WTC11 (cell line): ENCODE measurements around the gene TTLL11. TPM values are rescaled to one million over a fixed set of nuclear protein-coding genes. Genes with fewer than 3 reads are reported as not detected.

Experiments used
- ATAC-seq: fragments of 200-7000 bp; cut with Tn5 transposase; 2 replicates; pipeline ENCODE4 v1.10.0; 2021; ENCODE audit warnings: mild to moderate bottlenecking, moderate library complexity
- CTCF ChIA-PET: fragments of 300-600 bp; sonication (Branson Sonifier 250); formaldehyde crosslinking; loops from one replicate; lab custom pipeline; 2021; ENCODE audit warnings: antibody characterized with exemption; lab: Charles Lee
- POLR2A ChIA-PET: fragments of 350-600 bp; sonication (Branson Sonifier 250); formaldehyde crosslinking; loops from one replicate; lab custom pipeline; 2021; ENCODE audit warnings: antibody characterized with exemption; lab: Charles Lee
- DNase-seq: peaks from one replicate; pipeline ENCODE4 v3.0.0; 2021; ENCODE audit warnings: low spot score
- H3K27ac Mint-ChIP-seq: 2 replicates; pipeline ENCODE4 v1.8.0; 2021; ENCODE audit warnings: mixed read lengths
- H3K27me3 Mint-ChIP-seq: 2 replicates; pipeline ENCODE4 v1.8.0; 2021; ENCODE audit warnings: low read depth, mild to moderate bottlenecking, moderate library complexity, mixed read lengths
- H3K36me3 Mint-ChIP-seq: 2 replicates; pipeline ENCODE4 v1.8.0; 2021; ENCODE audit warnings: mixed read lengths
- H3K4me1 Mint-ChIP-seq: 2 replicates; pipeline ENCODE4 v1.8.0; 2022; ENCODE audit warnings: mixed read lengths
- H3K4me3 Mint-ChIP-seq: 2 replicates; pipeline ENCODE4 v1.8.0; 2021; ENCODE audit warnings: mild to moderate bottlenecking, moderate library complexity, mixed read lengths
- H3K9me3 Mint-ChIP-seq: 2 replicates; pipeline ENCODE4 v1.8.0; 2021; ENCODE audit warnings: mixed read lengths
- ATF1 ChIP-seq: sonication (generic); formaldehyde crosslinking; IDR thresholded peaks from 2 replicates; pipeline ENCODE4 v1.8.1; 2023; ENCODE audit warnings: mild to moderate bottlenecking, moderate library complexity, missing genetic modification reagents
- ETV6 ChIP-seq: sonication (generic); formaldehyde crosslinking; IDR thresholded peaks from 2 replicates; pipeline ENCODE4 v1.8.1; 2022; ENCODE audit warnings: mild to moderate bottlenecking, missing genetic modification reagents
- FOXJ3 ChIP-seq: sonication (generic); formaldehyde crosslinking; IDR thresholded peaks from 2 replicates; pipeline ENCODE4 v1.9.0; 2021; ENCODE audit warnings: missing genetic modification reagents, mild to moderate bottlenecking, borderline replicate concordance
- FOXP1 ChIP-seq: sonication (generic); formaldehyde crosslinking; IDR thresholded peaks from 2 replicates; pipeline ENCODE4 v1.8.0; 2022; ENCODE audit warnings: missing genetic modification reagents, mild to moderate bottlenecking, moderate library complexity, borderline replicate concordance
- HMGA2 ChIP-seq: fragments of 250-450 bp; sonication (Bioruptor Pico); IDR thresholded peaks from 2 replicates; pipeline ENCODE4 v1.4.0; 2021; ENCODE audit warnings: mild to moderate bottlenecking, moderate library complexity
- NFATC4 ChIP-seq: fragments of 250-450 bp; sonication (Bioruptor Pico); IDR thresholded peaks from 2 replicates; pipeline ENCODE4 v1.9.0; 2021; ENCODE audit warnings: mild to moderate bottlenecking
- NR2C2 ChIP-seq: sonication (generic); formaldehyde crosslinking; IDR thresholded peaks from 2 replicates; pipeline ENCODE4 v1.8.0; 2022; ENCODE audit warnings: mild to moderate bottlenecking, missing genetic modification reagents
- PRRX2 ChIP-seq: fragments of 250-450 bp; sonication (Bioruptor Pico); IDR thresholded peaks from 2 replicates; pipeline ENCODE4 v1.8.0; 2021; ENCODE audit warnings: mild to moderate bottlenecking
- SMAD3 ChIP-seq: sonication (generic); formaldehyde crosslinking; IDR thresholded peaks from 2 replicates; pipeline ENCODE4 v1.8.0; 2022; ENCODE audit warnings: missing genetic modification reagents, mild to moderate bottlenecking, borderline replicate concordance
- SMAD4 ChIP-seq: sonication (generic); formaldehyde crosslinking; IDR thresholded peaks from 2 replicates; pipeline ENCODE4 v1.8.0; 2022; ENCODE audit warnings: mild to moderate bottlenecking, missing genetic modification reagents
- TCF7 ChIP-seq: sonication (generic); formaldehyde crosslinking; IDR thresholded peaks from 2 replicates; pipeline ENCODE4 v1.8.0; 2022; ENCODE audit warnings: mild to moderate bottlenecking, low read depth, missing genetic modification reagents, moderate library complexity
- TEAD1 ChIP-seq: sonication (generic); formaldehyde crosslinking; IDR thresholded peaks from 2 replicates; pipeline ENCODE4 v1.8.0; 2022; ENCODE audit warnings: mild to moderate bottlenecking, missing genetic modification reagents
- TP53 ChIP-seq: sonication (generic); formaldehyde crosslinking; IDR thresholded peaks from 2 replicates; pipeline ENCODE4 v1.8.1; 2023; ENCODE audit warnings: mild to moderate bottlenecking, missing genetic modification reagents
- ZNF219 ChIP-seq: sonication (generic); formaldehyde crosslinking; IDR thresholded peaks from 2 replicates; pipeline ENCODE4 v1.8.0; 2023; ENCODE audit warnings: missing genetic modification reagents, mild to moderate bottlenecking, borderline replicate concordance
- ZNF671 ChIP-seq: fragments of 250-450 bp; sonication (Bioruptor Pico); IDR thresholded peaks from 2 replicates; pipeline ENCODE4 v1.8.0; 2021; ENCODE audit warnings: mild to moderate bottlenecking
- total RNA-seq: library from RNA; stranded (reverse); gene quantifications from 3 replicates; pipeline ENCODE4 v1.2.3, GENCODE V29; 2021
- TF ChIP-seq, protein P1 (sequence below): sonication (generic); formaldehyde crosslinking; IDR thresholded peaks from 2 replicates; pipeline ENCODE4 v1.8.0; 2023; ENCODE audit warnings: missing genetic modification reagents
- TF ChIP-seq, protein P2 (sequence below): sonication (generic); formaldehyde crosslinking; conservative IDR thresholded peaks from 2 replicates; pipeline ENCODE4 v1.8.1; 2022; ENCODE audit warnings: mild to moderate bottlenecking, missing genetic modification reagents
- TF ChIP-seq, protein P3 (sequence below): fragments of 250-450 bp; sonication (Bioruptor Pico); IDR thresholded peaks from 2 replicates; pipeline ENCODE4 v1.8.0; 2021; ENCODE audit warnings: mild to moderate bottlenecking
- TF ChIP-seq, protein P4 (sequence below): sonication (generic); formaldehyde crosslinking; IDR thresholded peaks from 2 replicates; pipeline ENCODE4 v1.8.1; 2022; ENCODE audit warnings: mild to moderate bottlenecking, missing genetic modification reagents, moderate library complexity, borderline replicate concordance
- TF ChIP-seq, protein P5 (sequence below): sonication (generic); formaldehyde crosslinking; IDR thresholded peaks from 2 replicates; pipeline ENCODE4 v1.8.1; 2022; ENCODE audit warnings: mild to moderate bottlenecking, moderate library complexity, missing genetic modification reagents
- TF ChIP-seq, protein P6 (sequence below): fragments of 250-450 bp; sonication (Bioruptor Pico); IDR thresholded peaks from 2 replicates; pipeline ENCODE4 v1.9.0; 2021; ENCODE audit warnings: moderate library complexity, mild to moderate bottlenecking, inconsistent platforms, borderline replicate concordance
- TF ChIP-seq, protein P7 (sequence below): sonication (generic); formaldehyde crosslinking; IDR thresholded peaks from 2 replicates; pipeline ENCODE4 v1.8.1; 2023; ENCODE audit warnings: mild to moderate bottlenecking, missing genetic modification reagents, borderline replicate concordance
- TF ChIP-seq, protein P8 (sequence below): fragments of 250-450 bp; sonication (Bioruptor Pico); conservative IDR thresholded peaks from 2 replicates; pipeline ENCODE4 v1.9.0; 2021; ENCODE audit warnings: mild to moderate bottlenecking

The TTLL11 gene
- total RNA-seq, 1 experiment from 2014 or later: 1.1 TPM

DNA sequence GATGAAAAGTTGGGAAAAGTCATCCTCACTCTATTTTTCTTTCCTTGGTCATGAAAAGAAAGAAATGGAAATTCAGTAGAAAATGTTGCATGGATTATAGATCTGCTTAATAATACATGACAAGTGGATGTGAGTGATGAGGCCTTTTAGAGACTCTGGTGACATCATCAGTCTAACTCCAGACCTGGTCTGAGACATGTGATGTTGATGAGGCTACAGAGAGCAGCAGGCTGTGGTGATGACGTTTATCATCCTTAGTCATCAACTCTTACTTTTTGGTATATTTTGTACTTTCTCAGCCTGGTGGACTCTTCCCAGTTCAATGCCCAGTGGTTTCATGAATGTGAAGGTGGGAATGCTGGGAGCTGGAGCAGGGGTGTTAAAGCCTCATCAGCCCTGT lies 116.4 kb downstream of the TTLL11 start:
- POLR2A ChIA-PET: no interaction called here

DNA sequence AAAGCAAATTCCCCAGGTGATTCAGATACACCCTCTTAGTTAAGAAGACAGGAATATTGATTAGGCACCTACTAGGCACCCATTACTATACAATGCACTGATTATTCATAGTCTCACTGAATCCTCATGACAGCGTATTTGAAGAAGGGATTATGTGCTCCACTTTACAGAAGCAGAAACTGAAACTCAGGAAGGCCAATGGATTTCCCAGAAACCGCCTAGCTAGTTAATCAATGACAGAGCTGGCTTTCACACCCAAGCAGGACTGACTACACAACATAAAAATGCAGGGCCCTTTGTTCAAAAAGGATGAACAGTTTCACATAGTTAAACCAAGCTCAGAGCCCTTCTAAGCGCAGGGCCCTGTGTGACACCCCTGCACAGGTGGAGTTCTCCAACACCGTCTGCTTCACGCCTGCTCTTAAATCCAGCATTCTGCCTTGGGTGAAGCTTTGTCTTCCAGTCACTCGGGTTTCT lies 117.3 kb downstream of the TTLL11 start:
- Mint-ChIP-seq H3K36me3 (peaks cover 8% of the 10 kb centered on the region), H3K4me1 (peaks cover 9% of the 10 kb centered on the region), H3K27ac (no peak overlapping the region), H3K27me3 (peaks cover 88% of the 10 kb centered on the region), H3K9me3 (peaks cover 9% of the 10 kb centered on the region), H3K4me3 (no peak overlapping the region)
- peak; percentile 48 for ATAC-seq
- ChIA-PET POLR2A (no interaction called here), CTCF (interaction anchor here (0.9 to 1.1 kb wide), 2 partner anchors 45 to 289 kb away, joined by 4 to 6 read pairs; no protein-coding TSS in a partner anchor)
- TF ChIP-seq, protein P1, sequence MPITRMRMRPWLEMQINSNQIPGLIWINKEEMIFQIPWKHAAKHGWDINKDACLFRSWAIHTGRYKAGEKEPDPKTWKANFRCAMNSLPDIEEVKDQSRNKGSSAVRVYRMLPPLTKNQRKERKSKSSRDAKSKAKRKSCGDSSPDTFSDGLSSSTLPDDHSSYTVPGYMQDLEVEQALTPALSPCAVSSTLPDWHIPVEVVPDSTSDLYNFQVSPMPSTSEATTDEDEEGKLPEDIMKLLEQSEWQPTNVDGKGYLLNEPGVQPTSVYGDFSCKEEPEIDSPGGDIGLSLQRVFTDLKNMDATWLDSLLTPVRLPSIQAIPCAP (CRISPR knock-in tag): no peak
- TF ChIP-seq, protein P2, sequence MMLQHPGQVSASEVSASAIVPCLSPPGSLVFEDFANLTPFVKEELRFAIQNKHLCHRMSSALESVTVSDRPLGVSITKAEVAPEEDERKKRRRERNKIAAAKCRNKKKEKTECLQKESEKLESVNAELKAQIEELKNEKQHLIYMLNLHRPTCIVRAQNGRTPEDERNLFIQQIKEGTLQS (CRISPR knock-in tag): no peak
- TF ChIP-seq TCF7 (CRISPR knock-in tag): no peak
- TF ChIP-seq, protein P3, sequence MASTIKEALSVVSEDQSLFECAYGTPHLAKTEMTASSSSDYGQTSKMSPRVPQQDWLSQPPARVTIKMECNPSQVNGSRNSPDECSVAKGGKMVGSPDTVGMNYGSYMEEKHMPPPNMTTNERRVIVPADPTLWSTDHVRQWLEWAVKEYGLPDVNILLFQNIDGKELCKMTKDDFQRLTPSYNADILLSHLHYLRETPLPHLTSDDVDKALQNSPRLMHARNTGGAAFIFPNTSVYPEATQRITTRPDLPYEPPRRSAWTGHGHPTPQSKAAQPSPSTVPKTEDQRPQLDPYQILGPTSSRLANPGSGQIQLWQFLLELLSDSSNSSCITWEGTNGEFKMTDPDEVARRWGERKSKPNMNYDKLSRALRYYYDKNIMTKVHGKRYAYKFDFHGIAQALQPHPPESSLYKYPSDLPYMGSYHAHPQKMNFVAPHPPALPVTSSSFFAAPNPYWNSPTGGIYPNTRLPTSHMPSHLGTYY (CRISPR knock-in tag): no peak
- TF ChIP-seq, protein P4, sequence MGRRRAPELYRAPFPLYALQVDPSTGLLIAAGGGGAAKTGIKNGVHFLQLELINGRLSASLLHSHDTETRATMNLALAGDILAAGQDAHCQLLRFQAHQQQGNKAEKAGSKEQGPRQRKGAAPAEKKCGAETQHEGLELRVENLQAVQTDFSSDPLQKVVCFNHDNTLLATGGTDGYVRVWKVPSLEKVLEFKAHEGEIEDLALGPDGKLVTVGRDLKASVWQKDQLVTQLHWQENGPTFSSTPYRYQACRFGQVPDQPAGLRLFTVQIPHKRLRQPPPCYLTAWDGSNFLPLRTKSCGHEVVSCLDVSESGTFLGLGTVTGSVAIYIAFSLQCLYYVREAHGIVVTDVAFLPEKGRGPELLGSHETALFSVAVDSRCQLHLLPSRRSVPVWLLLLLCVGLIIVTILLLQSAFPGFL (CRISPR knock-in tag): no peak
- DNase-seq: no peak

More for the DNA sequence above, 116.4 kb downstream of the TTLL11 start:
- H3K4me1 Mint-ChIP-seq: peaks cover 9% of the 10 kb centered on the region
- peaks cover 94% of the 10 kb centered on the region for H3K27me3 Mint-ChIP-seq
- CTCF ChIA-PET: interaction anchor here (1.0 to 1.2 kb wide), 2 partner anchors 9 to 290 kb away, joined by 3 read pairs; no protein-coding TSS in a partner anchor
- ATAC-seq: no peak
- no peak overlapping the region for H3K27ac Mint-ChIP-seq
- H3K36me3 Mint-ChIP-seq: peaks cover 11% of the 10 kb centered on the region
- H3K9me3 Mint-ChIP-seq: peaks cover 15% of the 10 kb centered on the region
- no peak for DNase-seq
- TF ChIP-seq ZNF671 (CRISPR knock-in tag) (no peak), TEAD1 (no peak), TP53 (CRISPR knock-in tag) (no peak), FOXP1 (CRISPR knock-in tag) (no peak), NFATC4 (no peak), ATF1 (CRISPR knock-in tag) (no peak), ZNF219 (CRISPR knock-in tag) (no peak), PRRX2 (no peak), SMAD4 (no peak), ETV6 (no peak), SMAD3 (CRISPR knock-in tag) (no peak), HMGA2 (CRISPR knock-in tag) (no peak), FOXJ3 (no peak), NR2C2 (no peak)
- TF ChIP-seq, protein P5, sequence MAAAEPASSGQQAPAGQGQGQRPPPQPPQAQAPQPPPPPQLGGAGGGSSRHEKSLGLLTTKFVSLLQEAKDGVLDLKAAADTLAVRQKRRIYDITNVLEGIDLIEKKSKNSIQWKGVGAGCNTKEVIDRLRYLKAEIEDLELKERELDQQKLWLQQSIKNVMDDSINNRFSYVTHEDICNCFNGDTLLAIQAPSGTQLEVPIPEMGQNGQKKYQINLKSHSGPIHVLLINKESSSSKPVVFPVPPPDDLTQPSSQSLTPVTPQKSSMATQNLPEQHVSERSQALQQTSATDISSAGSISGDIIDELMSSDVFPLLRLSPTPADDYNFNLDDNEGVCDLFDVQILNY (CRISPR knock-in tag): no peak
- TF ChIP-seq, protein P6, sequence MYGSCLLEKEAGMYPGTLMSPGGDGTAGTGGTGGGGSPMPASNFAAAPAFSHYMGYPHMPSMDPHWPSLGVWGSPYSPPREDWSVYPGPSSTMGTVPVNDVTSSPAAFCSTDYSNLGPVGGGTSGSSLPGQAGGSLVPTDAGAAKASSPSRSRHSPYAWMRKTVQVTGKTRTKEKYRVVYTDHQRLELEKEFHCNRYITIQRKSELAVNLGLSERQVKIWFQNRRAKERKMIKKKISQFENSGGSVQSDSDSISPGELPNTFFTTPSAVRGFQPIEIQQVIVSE (CRISPR knock-in tag): no peak
- TF ChIP-seq, protein P7, sequence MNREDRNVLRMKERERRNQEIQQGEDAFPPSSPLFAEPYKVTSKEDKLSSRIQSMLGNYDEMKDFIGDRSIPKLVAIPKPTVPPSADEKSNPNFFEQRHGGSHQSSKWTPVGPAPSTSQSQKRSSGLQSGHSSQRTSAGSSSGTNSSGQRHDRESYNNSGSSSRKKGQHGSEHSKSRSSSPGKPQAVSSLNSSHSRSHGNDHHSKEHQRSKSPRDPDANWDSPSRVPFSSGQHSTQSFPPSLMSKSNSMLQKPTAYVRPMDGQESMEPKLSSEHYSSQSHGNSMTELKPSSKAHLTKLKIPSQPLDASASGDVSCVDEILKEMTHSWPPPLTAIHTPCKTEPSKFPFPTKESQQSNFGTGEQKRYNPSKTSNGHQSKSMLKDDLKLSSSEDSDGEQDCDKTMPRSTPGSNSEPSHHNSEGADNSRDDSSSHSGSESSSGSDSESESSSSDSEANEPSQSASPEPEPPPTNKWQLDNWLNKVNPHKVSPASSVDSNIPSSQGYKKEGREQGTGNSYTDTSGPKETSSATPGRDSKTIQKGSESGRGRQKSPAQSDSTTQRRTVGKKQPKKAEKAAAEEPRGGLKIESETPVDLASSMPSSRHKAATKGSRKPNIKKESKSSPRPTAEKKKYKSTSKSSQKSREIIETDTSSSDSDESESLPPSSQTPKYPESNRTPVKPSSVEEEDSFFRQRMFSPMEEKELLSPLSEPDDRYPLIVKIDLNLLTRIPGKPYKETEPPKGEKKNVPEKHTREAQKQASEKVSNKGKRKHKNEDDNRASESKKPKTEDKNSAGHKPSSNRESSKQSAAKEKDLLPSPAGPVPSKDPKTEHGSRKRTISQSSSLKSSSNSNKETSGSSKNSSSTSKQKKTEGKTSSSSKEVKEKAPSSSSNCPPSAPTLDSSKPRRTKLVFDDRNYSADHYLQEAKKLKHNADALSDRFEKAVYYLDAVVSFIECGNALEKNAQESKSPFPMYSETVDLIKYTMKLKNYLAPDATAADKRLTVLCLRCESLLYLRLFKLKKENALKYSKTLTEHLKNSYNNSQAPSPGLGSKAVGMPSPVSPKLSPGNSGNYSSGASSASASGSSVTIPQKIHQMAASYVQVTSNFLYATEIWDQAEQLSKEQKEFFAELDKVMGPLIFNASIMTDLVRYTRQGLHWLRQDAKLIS (CRISPR knock-in tag): no peak
- TF ChIP-seq, protein P8, sequence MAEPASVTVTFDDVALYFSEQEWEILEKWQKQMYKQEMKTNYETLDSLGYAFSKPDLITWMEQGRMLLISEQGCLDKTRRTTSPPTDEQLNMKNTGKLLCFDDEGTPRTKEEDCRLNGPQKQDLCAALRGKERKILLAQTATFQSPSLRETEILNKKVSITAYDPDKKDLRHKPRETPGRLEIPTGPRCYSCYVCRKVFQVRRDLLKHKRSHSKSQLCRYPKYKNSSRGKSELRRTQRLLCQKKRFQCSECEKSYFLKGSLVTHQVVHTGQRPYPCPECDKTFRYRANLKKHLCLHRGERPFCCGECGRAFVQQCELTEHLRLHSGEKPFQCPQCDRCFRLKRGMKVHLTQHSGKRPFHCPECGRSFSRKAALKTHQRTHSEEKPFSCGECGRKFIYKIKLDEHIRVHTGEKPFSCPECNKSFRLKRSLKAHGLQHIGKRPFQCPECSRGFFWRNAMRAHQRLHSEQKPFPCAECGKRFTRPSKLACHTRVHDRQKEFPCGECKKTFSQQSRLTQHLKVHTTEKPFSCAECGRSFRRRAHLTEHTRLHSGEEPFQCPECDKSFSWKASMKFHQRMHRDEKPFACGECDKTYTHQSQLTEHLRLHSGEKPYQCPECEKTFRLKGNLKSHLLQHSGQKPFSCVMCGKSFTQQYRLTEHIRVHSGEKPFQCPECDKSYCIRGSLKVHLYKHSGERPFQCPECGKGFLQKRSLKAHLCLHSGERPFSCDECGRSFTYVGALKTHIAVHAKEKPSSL: no peak
- TF ChIP-seq, protein P1 (CRISPR knock-in tag): no peak
- TF ChIP-seq, all 79 proteins: peak for 0
- no peak overlapping the region for H3K4me3 Mint-ChIP-seq
